Mesendoderm (in vitro differentiated cells): Measurements from ENCODE around the gene PGM5.

Experiments used
- DNase-seq: peaks from one replicate; pipeline ENCODE4 v3.0.0; 2013
- H2AK5ac ChIP-seq: 2 replicates; pipeline ENCODE4 v1.6.1; 2013; ENCODE audit warnings: low read length, inconsistent platforms
- H2BK120ac ChIP-seq: 2 replicates; pipeline ENCODE4 v1.6.1; 2013; ENCODE audit warnings: low read depth, mild to moderate bottlenecking, low read length, moderate library complexity, mixed read lengths
- H2BK15ac ChIP-seq: replicated peaks from 2 replicates; pipeline ENCODE4 v1.6.1; 2013; ENCODE audit warnings: low read depth, mild to moderate bottlenecking, moderate library complexity
- H2BK5ac ChIP-seq: 2 replicates; pipeline ENCODE4 v1.6.1; 2013; ENCODE audit warnings: low read length, inconsistent platforms
- H3K18ac ChIP-seq: 2 replicates; pipeline ENCODE4 v1.6.1; 2013; ENCODE audit warnings: mild to moderate bottlenecking, low read length, mixed read lengths
- H3K23ac ChIP-seq: one replicate; pipeline ENCODE4 v1.6.1; 2013; ENCODE audit warnings: low read length
- H3K27ac ChIP-seq: 2 replicates; pipeline ENCODE4 v1.5.1; 2013; ENCODE audit warnings: low read depth, mild to moderate bottlenecking, inconsistent platforms, low read length, moderate library complexity
- H3K27me3 ChIP-seq: 2 replicates; pipeline ENCODE4 v1.6.1; 2013; ENCODE audit warnings: low read length, control low read depth, mild to moderate bottlenecking, inconsistent platforms; ENCODE audit not compliant: insufficient read depth, poor library complexity
- H3K36me3 ChIP-seq: 2 replicates; pipeline ENCODE4 v1.6.1; 2013; ENCODE audit warnings: low read length, inconsistent platforms; ENCODE audit not compliant: control insufficient read depth, insufficient read depth
- H3K4ac ChIP-seq: one replicate; pipeline ENCODE4 v1.6.1; 2013; ENCODE audit warnings: low read depth, mild to moderate bottlenecking, low read length, moderate library complexity
- H3K4me1 ChIP-seq: 2 replicates; pipeline ENCODE4 v1.6.1; 2013; ENCODE audit warnings: low read depth, low read length, inconsistent platforms; ENCODE audit not compliant: control insufficient read depth
- H3K4me2 ChIP-seq: 2 replicates; pipeline ENCODE4 v1.6.1; 2013; ENCODE audit warnings: low read length
- H3K4me3 ChIP-seq: 2 replicates; pipeline ENCODE4 v1.5.1; 2013; ENCODE audit warnings: mild to moderate bottlenecking, low read length
- H3K56ac ChIP-seq: one replicate; pipeline ENCODE4 v1.6.1; 2013; ENCODE audit warnings: low read length
- H3K79me1 ChIP-seq: 2 replicates; pipeline ENCODE4 v1.6.1; 2013; ENCODE audit warnings: low read length, inconsistent platforms
- H3K79me2 ChIP-seq: 2 replicates; pipeline ENCODE4 v1.6.1; 2013; ENCODE audit warnings: mild to moderate bottlenecking, low read length; ENCODE audit not compliant: control insufficient read depth, insufficient read depth
- H3K9ac ChIP-seq: 2 replicates; pipeline ENCODE4 v1.6.1; 2013; ENCODE audit warnings: low read length, inconsistent platforms
- H4K5ac ChIP-seq: one replicate; pipeline ENCODE4 v1.6.1; 2013; ENCODE audit warnings: low read length
- H4K8ac ChIP-seq: one replicate; pipeline ENCODE4 v1.6.1; 2013; ENCODE audit warnings: low read depth, mild to moderate bottlenecking, control low read depth, low read length, moderate library complexity
- WGBS: extraction: QIAGEN DNeasy Blood & Tissue Kit; methylation state at CpG from one replicate; pipeline ENCODE4 v1.1.7; 2013; ENCODE audit warnings: low lambda C conversion rate, missing lambda C conversion rate; ENCODE audit not compliant: insufficient coverage; ENCODE audit errors: extremely low coverage; 5-methylcytosine and 5-hydroxymethylcytosine counted together

PGM5 gene

GRCh38 chr9:68548241-68548640 lies 191.8 kb downstream of the PGM5 start:
- no peaks in the 10 kb centered on the region for H3K4me1 ChIP-seq
- H3K27me3 ChIP-seq, result no peaks in the 10 kb centered on the region
- no peak overlapping the region for H2BK120ac ChIP-seq
- H4K8ac ChIP-seq, result no peak overlapping the region
- no peaks in the 10 kb centered on the region for H3K36me3 ChIP-seq
- WGBS, result no CpG with 5 or more reads among the region's 3 CpGs
- H3K56ac ChIP-seq, result no peak overlapping the region
- H3K23ac ChIP-seq, result no peak overlapping the region
- H3K4me2 ChIP-seq, result no peak overlapping the region
- DNase-seq, result no peak
- no peaks in the 10 kb centered on the region for H3K79me2 ChIP-seq
- no peak overlapping the region for H4K5ac ChIP-seq
- no peak overlapping the region for H3K18ac ChIP-seq
- H3K27ac ChIP-seq, result no peak overlapping the region
- H3K4ac ChIP-seq, result no peak overlapping the region
- H2BK15ac ChIP-seq, result no peak overlapping the region
- H3K9ac ChIP-seq, result no peak overlapping the region
- no peak overlapping the region for H3K4me3 ChIP-seq
- H2AK5ac ChIP-seq, result no peak overlapping the region
- H3K79me1 ChIP-seq, result no peaks in the 10 kb centered on the region
- H2BK5ac ChIP-seq, result no peak overlapping the region

GRCh38 chr9:68551191-68551590 lies 194.8 kb downstream of the PGM5 start:
- no peaks in the 10 kb centered on the region for H3K4me1 ChIP-seq
- WGBS, result no CpG with 5 or more reads among the region's 4 CpGs
- H3K56ac ChIP-seq, result no peak overlapping the region
- H3K4me2 ChIP-seq, result no peak overlapping the region
- no peak overlapping the region for H3K18ac ChIP-seq
- no peaks in the 10 kb centered on the region for H3K79me2 ChIP-seq
- DNase-seq, result no peak
- no peak overlapping the region for H3K9ac ChIP-seq
- H3K27ac ChIP-seq, result no peak overlapping the region
- H3K27me3 ChIP-seq, result no peaks in the 10 kb centered on the region
- H4K8ac ChIP-seq, result no peak overlapping the region
- H3K36me3 ChIP-seq, result no peaks in the 10 kb centered on the region
- no peak overlapping the region for H3K23ac ChIP-seq
- H4K5ac ChIP-seq, result no peak overlapping the region
- H3K4me3 ChIP-seq, result no peak overlapping the region
- no peak overlapping the region for H2AK5ac ChIP-seq
- H2BK120ac ChIP-seq, result no peak overlapping the region
- no peaks in the 10 kb centered on the region for H3K79me1 ChIP-seq
- no peak overlapping the region for H2BK15ac ChIP-seq
- no peak overlapping the region for H3K4ac ChIP-seq
- H2BK5ac ChIP-seq, result no peak overlapping the region

- H4K8ac ChIP-seq, result no peak overlapping the region
- no peak overlapping the region for H3K9ac ChIP-seq
- H3K23ac ChIP-seq, result no peak overlapping the region
- no peak overlapping the region for H2BK15ac ChIP-seq
- H3K4ac ChIP-seq, result no peak overlapping the region
- H3K18ac ChIP-seq, result no peak overlapping the region
- no peak overlapping the region for H3K56ac ChIP-seq
- no peak for DNase-seq
- no peak overlapping the region for H3K4me2 ChIP-seq
- no peak overlapping the region for H2BK5ac ChIP-seq
- H3K79me1 ChIP-seq, result no peaks in the 10 kb centered on the region
- no peak overlapping the region for H2BK120ac ChIP-seq
- no peak overlapping the region for H3K4me3 ChIP-seq
- no peaks in the 10 kb centered on the region for H3K27me3 ChIP-seq
- H3K27ac ChIP-seq, result no peak overlapping the region
- WGBS, result no CpG with 5 or more reads among the region's 3 CpGs
- H3K36me3 ChIP-seq, result no peaks in the 10 kb centered on the region
- H2AK5ac ChIP-seq, result no peak overlapping the region
- no peaks in the 10 kb centered on the region for H3K4me1 ChIP-seq
- no peak overlapping the region for H4K5ac ChIP-seq
- H3K79me2 ChIP-seq, result no peaks in the 10 kb centered on the region
Observed at GRCh38 chr9:68552700-68553476, 196.5 kb downstream of the PGM5 start.

GRCh38 chr9:68555437-68556150 lies 199.2 kb downstream of the PGM5 start:
- H3K4ac ChIP-seq, result no peak overlapping the region
- no peak overlapping the region for H2BK15ac ChIP-seq
- DNase-seq, result no peak
- no peaks in the 10 kb centered on the region for H3K4me1 ChIP-seq
- H3K27me3 ChIP-seq, result no peaks in the 10 kb centered on the region
- H3K9ac ChIP-seq, result no peak overlapping the region
- H3K23ac ChIP-seq, result no peak overlapping the region
- H3K27ac ChIP-seq, result no peak overlapping the region
- no peak overlapping the region for H2AK5ac ChIP-seq
- H4K5ac ChIP-seq, result no peak overlapping the region
- H3K79me2 ChIP-seq, result no peaks in the 10 kb centered on the region
- no peak overlapping the region for H2BK120ac ChIP-seq
- no CpG with 5 or more reads among the region's 1 CpG for WGBS
- H3K36me3 ChIP-seq, result no peaks in the 10 kb centered on the region
- no peak overlapping the region for H2BK5ac ChIP-seq
- H3K18ac ChIP-seq, result no peak overlapping the region
- H3K4me3 ChIP-seq, result no peak overlapping the region
- H3K79me1 ChIP-seq, result no peaks in the 10 kb centered on the region
- H3K56ac ChIP-seq, result no peak overlapping the region
- H3K4me2 ChIP-seq, result no peak overlapping the region
- no peak overlapping the region for H4K8ac ChIP-seq

DNA sequence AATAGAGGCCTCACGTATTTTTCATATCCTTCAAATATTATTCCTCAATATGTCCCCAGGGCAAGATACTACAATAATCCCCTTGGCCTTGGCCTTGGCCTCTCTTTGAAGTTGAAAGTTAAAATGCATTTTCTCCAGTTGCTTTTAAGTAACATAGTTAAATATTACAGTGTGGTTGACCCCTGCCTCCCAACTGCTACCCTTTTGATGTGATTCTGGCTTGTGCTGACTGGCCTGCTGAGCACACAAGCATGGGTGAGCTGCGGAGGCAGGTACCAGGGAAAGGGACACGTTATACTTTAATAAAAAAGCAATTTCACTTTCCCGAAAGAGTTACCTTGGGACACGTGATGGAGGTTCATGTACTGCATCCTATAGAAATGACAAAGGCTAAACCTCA lies 202.1 kb downstream of the PGM5 start:
- Histone ChIP-seq H2BK15ac (no peak overlapping the region), H3K4ac (no peak overlapping the region), H4K8ac (no peak overlapping the region), H3K9ac (no peak overlapping the region), H3K36me3 (no peaks in the 10 kb centered on the region), H3K56ac (no peak overlapping the region), H3K27ac (no peak overlapping the region), H3K18ac (no peak overlapping the region), H3K4me1 (no peaks in the 10 kb centered on the region), H4K5ac (no peak overlapping the region), H3K79me1 (no peaks in the 10 kb centered on the region), H3K4me2 (no peak overlapping the region), H3K23ac (no peak overlapping the region), H2BK5ac (no peak overlapping the region), H2AK5ac (no peak overlapping the region), H2BK120ac (no peak overlapping the region), H3K27me3 (no peaks in the 10 kb centered on the region), H3K4me3 (no peak overlapping the region), H3K79me2 (no peaks in the 10 kb centered on the region)
- DNase-seq, result no peak
- no CpG with 5 or more reads among the region's 5 CpGs for WGBS
